Central memory CD8-positive, alpha-beta T cell (primary cell): Measurements from ENCODE around the gene VAV2.
A peak's percentile ranks its signal among the peaks of the same experiment; 100 is the strongest.

ENCODE experiments used
- ATAC-seq: fragments of 150-1000 bp; cut with Tn5 transposase; replicated peaks from 2 replicates; pipeline ENCODE4 v1.10.0; 2022; ENCODE audit warnings: mild to moderate bottlenecking, moderate FRiP score, moderate number of reproducible peaks; ENCODE audit not compliant: poor library complexity, severe bottlenecking; ENCODE audit errors: extremely low read depth
- DNase-seq, 2 donors: peaks; one replicate each; pipeline ENCODE4 v3.0.0; 2021; ENCODE audit warnings: low spot score in 2 of 2
- H3K27ac Mint-ChIP-seq: one replicate; pipeline ENCODE4 v1.8.0; 2022; ENCODE audit warnings: low read depth, mild to moderate bottlenecking, moderate library complexity, mixed read lengths
- H3K27me3 Mint-ChIP-seq: one replicate; pipeline ENCODE4 v1.8.0; 2022; ENCODE audit warnings: mixed read lengths
- H3K36me3 Mint-ChIP-seq: one replicate; pipeline ENCODE4 v1.8.0; 2022; ENCODE audit warnings: mild to moderate bottlenecking, moderate library complexity, mixed read lengths; ENCODE audit not compliant: insufficient read depth
- H3K4me1 Mint-ChIP-seq: one replicate; pipeline ENCODE4 v1.8.0; 2022; ENCODE audit warnings: mixed read lengths
- H3K4me3 Mint-ChIP-seq: one replicate; pipeline ENCODE4 v1.8.0; 2022; ENCODE audit warnings: mild to moderate bottlenecking, moderate library complexity, mixed read lengths
- H3K9me3 Mint-ChIP-seq: one replicate; pipeline ENCODE4 v1.8.0; 2022; ENCODE audit warnings: mixed read lengths

Gene VAV2

GRCh38 chr9:133731876-133732638 is 260.1 kb downstream of the VAV2 start:
- Mint-ChIP-seq H3K36me3 (no peaks in the 10 kb centered on the region), H3K27ac (no peak overlapping the region), H3K27me3 (peaks cover under 1% of the 10 kb centered on the region), H3K4me3 (no peak overlapping the region), H3K9me3 (no peaks in the 10 kb centered on the region), H3K4me1 (no peaks in the 10 kb centered on the region)
- DNase-seq (no peak), ATAC-seq (no peak)

DNA sequence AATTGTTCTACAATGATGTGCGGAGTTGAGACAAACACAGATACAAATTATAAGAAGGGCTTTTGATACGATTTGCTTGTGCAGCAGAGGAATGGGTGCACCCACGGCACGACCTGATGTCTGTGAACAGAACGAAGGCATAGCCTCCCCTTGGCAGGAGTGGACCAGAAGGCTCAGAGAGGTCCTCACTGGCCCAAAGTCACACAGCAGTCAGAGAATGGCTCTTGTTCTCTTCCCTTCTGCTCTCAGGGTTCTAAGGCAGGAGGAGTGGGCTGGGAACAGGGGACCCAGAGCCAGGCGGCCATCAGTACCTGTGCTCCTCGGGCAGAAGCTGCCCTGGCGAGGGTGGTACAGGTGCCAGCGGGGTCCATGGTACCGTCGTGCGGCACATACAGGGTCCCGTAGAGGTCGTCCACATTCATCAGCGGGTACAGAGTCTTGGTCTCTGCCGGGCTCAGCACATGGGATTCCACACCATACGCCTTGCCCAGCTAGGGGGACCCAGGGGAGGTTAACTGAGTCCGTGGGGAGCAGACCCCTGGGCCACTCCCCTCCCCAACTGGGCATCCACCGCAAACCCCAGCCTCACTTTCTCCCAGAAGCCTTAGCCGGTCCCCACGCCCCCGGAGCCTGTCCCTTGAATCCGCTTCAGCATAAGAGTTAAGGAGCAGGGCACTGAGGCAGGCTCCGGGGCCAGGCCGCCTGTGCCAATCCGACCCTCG is 261.0 kb downstream of the VAV2 start:
- Mint-ChIP-seq H3K4me3 (no peak overlapping the region), H3K4me1 (peaks cover 6% of the 10 kb centered on the region), H3K9me3 (no peaks in the 10 kb centered on the region), H3K27me3 (peaks cover 9% of the 10 kb centered on the region), H3K27ac (no peak overlapping the region), H3K36me3 (no peaks in the 10 kb centered on the region)
- ATAC-seq (no peak), DNase-seq (no peak)

- DNase-seq (no peak), ATAC-seq (no peak)
- H3K4me3 Mint-ChIP-seq: no peak overlapping the region
- H3K36me3 Mint-ChIP-seq: no peaks in the 10 kb centered on the region
- H3K27ac Mint-ChIP-seq: no peak overlapping the region
- no peaks in the 10 kb centered on the region for H3K9me3 Mint-ChIP-seq
- peaks cover 9% of the 10 kb centered on the region for H3K27me3 Mint-ChIP-seq
- H3K4me1 Mint-ChIP-seq: peaks cover 6% of the 10 kb centered on the region
These were observed 262.4 kb downstream of the VAV2 start for GRCh38 chr9:133729617-133730281.

- Mint-ChIP-seq H3K4me3 (no peak overlapping the region), H3K36me3 (no peaks in the 10 kb centered on the region), H3K9me3 (no peaks in the 10 kb centered on the region), H3K4me1 (peaks cover 6% of the 10 kb centered on the region), H3K27ac (no peak overlapping the region), H3K27me3 (peaks cover 9% of the 10 kb centered on the region)
- DNase-seq (no peak), ATAC-seq (no peak)
These were observed 263.1 kb downstream of the VAV2 start for GRCh38 chr9:133728856-133729616.

GRCh38 chr9:133727876-133728441 is 264.2 kb downstream of the VAV2 start:
- H3K36me3 Mint-ChIP-seq: peaks cover 1% of the 10 kb centered on the region
- no peaks in the 10 kb centered on the region for H3K9me3 Mint-ChIP-seq
- ATAC-seq (no peak), DNase-seq (no peak)
- peaks cover 6% of the 10 kb centered on the region for H3K4me1 Mint-ChIP-seq
- H3K27ac Mint-ChIP-seq: no peak overlapping the region
- no peak overlapping the region for H3K4me3 Mint-ChIP-seq
- H3K27me3 Mint-ChIP-seq: peaks cover 9% of the 10 kb centered on the region

GRCh38 chr9:133727277-133727875 is 264.7 kb downstream of the VAV2 start:
- Mint-ChIP-seq H3K4me3 (no peak overlapping the region), H3K27ac (peak overlapping the region; percentile 58), H3K4me1 (peaks cover 6% of the 10 kb centered on the region), H3K9me3 (no peaks in the 10 kb centered on the region), H3K36me3 (peaks cover 1% of the 10 kb centered on the region), H3K27me3 (peaks cover 9% of the 10 kb centered on the region)
- no peak for ATAC-seq
- DNase-seq: no peak

DNA sequence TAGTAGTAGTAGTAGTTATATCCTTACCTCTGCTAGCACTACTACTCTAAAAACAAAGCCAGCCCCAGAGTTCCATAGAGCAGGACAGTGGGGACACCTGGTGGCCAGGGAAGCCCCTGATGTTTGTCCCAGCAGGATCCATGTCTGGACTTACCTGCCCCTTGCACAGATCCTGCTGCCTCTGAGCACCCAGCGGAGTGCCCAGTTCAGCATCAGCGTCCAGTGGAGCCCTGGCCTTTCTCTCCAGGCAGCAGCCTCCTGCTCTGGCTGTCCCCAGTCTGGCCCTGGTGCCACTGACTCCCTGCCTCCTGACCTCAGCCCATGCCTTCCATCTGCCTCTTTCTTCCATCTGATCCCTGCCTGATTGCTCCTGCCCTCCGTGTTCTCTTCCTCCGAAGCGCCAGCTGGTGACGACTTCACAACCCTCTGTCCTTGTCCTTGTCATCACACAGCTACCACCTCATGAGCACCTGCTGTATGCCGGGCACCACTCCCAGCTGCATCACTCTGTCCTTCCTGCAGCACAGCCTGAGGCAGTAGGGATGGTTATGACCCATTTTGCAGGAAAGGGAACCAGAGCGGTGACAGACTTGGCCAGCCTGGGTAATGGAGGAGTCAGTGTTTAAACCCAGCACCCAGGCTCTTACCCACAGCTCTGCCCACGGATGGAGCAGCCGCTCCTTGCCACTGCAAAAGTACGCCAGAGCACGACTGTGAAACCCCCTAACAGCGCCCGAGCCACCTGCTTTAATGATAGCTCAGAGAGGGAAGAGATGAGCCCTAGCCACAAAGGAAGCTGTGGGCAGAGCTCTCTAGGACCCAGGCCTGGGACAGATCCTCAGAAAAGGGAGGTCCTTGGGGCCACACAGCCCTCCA is 265.5 kb downstream of the VAV2 start:
- Mint-ChIP-seq H3K4me3 (no peak overlapping the region), H3K36me3 (peaks cover 1% of the 10 kb centered on the region), H3K9me3 (no peaks in the 10 kb centered on the region), H3K4me1 (peaks cover 6% of the 10 kb centered on the region), H3K27ac (peak overlapping the region; percentile 58), H3K27me3 (peaks cover 9% of the 10 kb centered on the region)
- ATAC-seq (peak; percentile 73), DNase-seq (peak in 1 of 2 donors; percentile 52)

DNA sequence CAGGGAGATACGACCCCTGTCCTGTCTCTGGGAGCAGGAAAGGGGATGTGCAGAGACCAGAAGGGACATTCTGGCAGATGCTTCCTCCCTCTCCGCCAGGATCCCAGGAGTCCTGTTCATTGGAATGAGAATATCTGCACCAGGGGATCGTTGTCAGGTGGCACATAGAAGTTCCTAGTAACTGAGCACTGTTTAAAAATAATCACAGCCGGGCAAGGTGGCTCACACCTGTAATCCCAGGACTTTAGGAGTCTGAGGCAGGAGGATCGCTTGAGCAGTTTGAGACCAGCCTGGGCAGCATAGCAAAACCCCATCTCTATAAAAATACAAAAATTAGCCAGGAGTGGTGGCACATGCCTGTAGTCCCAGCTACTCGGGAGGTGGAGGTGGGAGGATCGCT is 266.2 kb downstream of the VAV2 start:
- H3K9me3 Mint-ChIP-seq: no peaks in the 10 kb centered on the region
- DNase-seq: no peak
- peaks cover 6% of the 10 kb centered on the region for H3K4me1 Mint-ChIP-seq

DNA sequence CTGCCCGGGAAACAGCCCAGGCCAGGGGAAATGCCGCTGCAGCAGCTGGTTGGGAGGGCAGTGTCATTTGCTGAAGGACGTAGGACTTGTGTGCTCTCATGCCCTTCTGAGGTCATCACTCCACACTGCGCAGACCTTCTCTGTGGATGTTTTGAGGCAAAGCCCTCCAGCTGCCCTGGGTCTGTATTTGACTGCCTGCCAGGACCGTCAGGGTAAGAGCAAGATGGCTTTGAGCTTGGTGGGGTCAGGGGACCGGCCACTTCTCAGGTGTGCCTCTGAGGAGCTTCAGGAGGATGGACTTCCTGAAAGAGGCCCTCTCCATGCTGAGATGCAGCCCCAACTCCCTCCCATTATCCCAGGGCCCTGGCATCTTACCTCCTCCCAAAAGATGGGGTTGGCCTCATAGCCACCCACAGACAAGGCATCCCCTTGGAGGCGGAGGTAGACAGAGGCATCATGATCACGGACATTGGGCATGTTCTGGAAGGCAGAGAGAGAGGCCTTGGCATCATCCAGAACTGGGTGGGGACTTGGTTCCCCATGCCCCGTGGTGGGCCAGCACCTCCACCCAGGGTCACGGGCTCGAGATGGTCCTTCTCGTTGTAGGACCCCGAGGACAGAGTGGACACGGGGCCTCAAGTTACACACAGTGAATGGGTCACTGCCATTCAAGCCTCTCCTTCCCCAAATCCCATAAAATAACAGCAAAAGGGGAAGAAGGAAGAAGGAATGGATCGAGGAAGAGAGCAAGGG is 273.4 kb downstream of the VAV2 start:
- no peak for DNase-seq
- H3K27ac Mint-ChIP-seq: no peak overlapping the region

More for the DNA sequence above, 266.2 kb downstream of the VAV2 start:
- Mint-ChIP-seq H3K27me3 (peaks cover 9% of the 10 kb centered on the region), H3K4me3 (no peak overlapping the region), H3K27ac (no peak overlapping the region), H3K36me3 (peaks cover 1% of the 10 kb centered on the region)
- ATAC-seq: no peak

DNA sequence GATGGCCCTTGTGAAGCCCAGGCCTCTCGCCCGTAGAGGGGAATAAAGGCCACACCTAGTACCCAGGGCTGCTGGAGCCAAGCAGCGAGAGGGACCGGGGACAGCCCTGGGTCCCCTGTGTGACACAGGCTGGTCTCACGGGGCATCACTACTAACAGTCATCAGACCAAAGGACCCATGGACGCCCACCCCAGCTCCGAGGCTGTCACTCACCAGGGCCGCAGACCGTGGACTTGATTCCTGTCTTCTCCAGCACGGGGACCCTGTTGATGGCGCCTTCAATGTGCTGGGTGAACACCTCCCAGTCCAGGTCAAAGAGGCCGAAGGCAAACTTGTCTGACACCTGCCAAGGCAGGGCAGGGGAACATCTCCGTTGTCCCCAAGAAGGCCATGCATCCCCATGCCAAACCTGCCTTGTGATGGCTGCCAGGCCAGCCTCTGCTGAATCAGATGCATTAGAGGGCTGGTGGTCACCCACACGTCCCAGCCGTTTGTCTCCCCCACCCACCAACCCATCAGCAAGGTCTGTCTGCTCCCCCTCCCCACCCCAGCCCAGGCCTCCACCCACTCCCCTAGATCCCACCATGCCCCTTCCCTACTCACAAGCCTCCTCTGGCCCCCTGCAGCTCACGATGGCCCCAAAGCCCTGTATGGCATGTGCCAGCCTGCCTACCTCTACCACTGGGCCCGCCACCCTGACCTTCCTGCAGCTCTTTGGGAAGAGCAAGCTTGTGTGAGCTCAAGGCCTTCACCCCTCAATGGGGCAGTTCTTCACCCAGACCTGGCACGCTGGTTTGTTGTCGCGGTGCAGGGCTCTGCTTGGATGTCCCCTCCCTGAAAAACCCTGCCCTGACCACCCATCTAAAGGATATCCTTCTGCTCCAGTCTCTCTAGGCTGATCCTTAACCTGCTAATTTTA is 274.8 kb downstream of the VAV2 start:
- peaks cover 5% of the 10 kb centered on the region for H3K4me1 Mint-ChIP-seq
- no peaks in the 10 kb centered on the region for H3K9me3 Mint-ChIP-seq
- H3K27ac Mint-ChIP-seq: no peak overlapping the region
- ATAC-seq: no peak
- peaks cover 31% of the 10 kb centered on the region for H3K27me3 Mint-ChIP-seq
- H3K4me3 Mint-ChIP-seq: no peak overlapping the region
- H3K36me3 Mint-ChIP-seq: no peaks in the 10 kb centered on the region
- DNase-seq: no peak

More for the DNA sequence above, 273.4 kb downstream of the VAV2 start:
- Mint-ChIP-seq H3K36me3 (no peaks in the 10 kb centered on the region), H3K27me3 (peaks cover 31% of the 10 kb centered on the region), H3K4me1 (peaks cover 5% of the 10 kb centered on the region), H3K4me3 (no peak overlapping the region), H3K9me3 (no peaks in the 10 kb centered on the region)
- ATAC-seq: no peak
